GM23248 (cell line): Measurements from ENCODE around the gene C1orf174.

Experiments used
- EZH2 ChIP-seq: fragments of 200-600 bp; sonication (generic); IDR thresholded peaks from 2 replicates; pipeline ENCODE4 v1.6.1; 2018; ENCODE audit warnings: antibody characterized with exemption, mild to moderate bottlenecking; ENCODE audit not compliant: insufficient read depth, poor library complexity, severe bottlenecking
- EZH2phosphoT487 ChIP-seq: fragments of 200-600 bp; sonication (generic); IDR thresholded peaks from 2 replicates; pipeline ENCODE4 v1.6.1; 2018; ENCODE audit warnings: antibody characterized with exemption, moderate library complexity, mild to moderate bottlenecking, low read depth; ENCODE audit not compliant: insufficient read depth

GRCh38 chr1:3883194-3883925, 16.7 kb downstream of the C1orf174 start:
- TF ChIP-seq EZH2 (no peak), EZH2phosphoT487 (no peak)
